GM12801 (cell line): ENCODE measurements around the gene FAM53B.

ENCODE experiments used
- CTCF ChIP-seq: IDR thresholded peaks from one replicate; pipeline ENCODE4 v1.5.1; 2011; ENCODE audit warnings: control low read depth; ENCODE audit not compliant: insufficient read length; ENCODE audit errors: extremely low read depth

FAM53B gene

GRCh38 chr10:124615259-124615658 lies 128.9 kb downstream of the FAM53B start:
- TF ChIP-seq CTCF, result no peak

- TF ChIP-seq CTCF, result no peak
These were observed 130.0 kb downstream of the FAM53B start for GRCh38 chr10:124614003-124614659.

- no peak for TF ChIP-seq CTCF
These were observed 131.3 kb downstream of the FAM53B start for GRCh38 chr10:124612611-124613498.

GRCh38 chr10:124611738-124612137 lies 132.4 kb downstream of the FAM53B start:
- no peak for TF ChIP-seq CTCF

- no peak for TF ChIP-seq CTCF
These were observed 134.5 kb downstream of the FAM53B start for GRCh38 chr10:124609698-124610097.

- no peak for TF ChIP-seq CTCF
These were observed 136.0 kb downstream of the FAM53B start for GRCh38 chr10:124608093-124608721.

- TF ChIP-seq CTCF, result no peak
These were observed 136.5 kb downstream of the FAM53B start for GRCh38 chr10:124607693-124608092.
